Jurkat, Clone E6-1 (cell line): ENCODE measurements around the gene ABCF2. TPM values are rescaled to one million over a fixed set of nuclear protein-coding genes. Genes with fewer than 3 reads are reported as not detected.

Source experiments
- DNase-seq: peaks from one replicate; pipeline ENCODE4 v3.0.0-alpha.2; 2011; ENCODE audit warnings: low read depth, low spot score
- H3K4me3 ChIP-seq: 2 replicates; pipeline ENCODE4 v1.5.1; 2011; ENCODE audit warnings: mild to moderate bottlenecking, low read length, control low read depth, moderate library complexity
- polyA plus RNA-seq: library from polyadenylated mRNA; unstranded; fragments of >200 nt; gene quantifications from one replicate; pipeline ENCODE4 v1.2.1, GENCODE V29; 2012; ENCODE audit warnings: missing spikeins; ENCODE audit not compliant: insufficient read length, insufficient read depth

ABCF2 gene
- polyA plus RNA-seq: 55.4 TPM

DNA sequence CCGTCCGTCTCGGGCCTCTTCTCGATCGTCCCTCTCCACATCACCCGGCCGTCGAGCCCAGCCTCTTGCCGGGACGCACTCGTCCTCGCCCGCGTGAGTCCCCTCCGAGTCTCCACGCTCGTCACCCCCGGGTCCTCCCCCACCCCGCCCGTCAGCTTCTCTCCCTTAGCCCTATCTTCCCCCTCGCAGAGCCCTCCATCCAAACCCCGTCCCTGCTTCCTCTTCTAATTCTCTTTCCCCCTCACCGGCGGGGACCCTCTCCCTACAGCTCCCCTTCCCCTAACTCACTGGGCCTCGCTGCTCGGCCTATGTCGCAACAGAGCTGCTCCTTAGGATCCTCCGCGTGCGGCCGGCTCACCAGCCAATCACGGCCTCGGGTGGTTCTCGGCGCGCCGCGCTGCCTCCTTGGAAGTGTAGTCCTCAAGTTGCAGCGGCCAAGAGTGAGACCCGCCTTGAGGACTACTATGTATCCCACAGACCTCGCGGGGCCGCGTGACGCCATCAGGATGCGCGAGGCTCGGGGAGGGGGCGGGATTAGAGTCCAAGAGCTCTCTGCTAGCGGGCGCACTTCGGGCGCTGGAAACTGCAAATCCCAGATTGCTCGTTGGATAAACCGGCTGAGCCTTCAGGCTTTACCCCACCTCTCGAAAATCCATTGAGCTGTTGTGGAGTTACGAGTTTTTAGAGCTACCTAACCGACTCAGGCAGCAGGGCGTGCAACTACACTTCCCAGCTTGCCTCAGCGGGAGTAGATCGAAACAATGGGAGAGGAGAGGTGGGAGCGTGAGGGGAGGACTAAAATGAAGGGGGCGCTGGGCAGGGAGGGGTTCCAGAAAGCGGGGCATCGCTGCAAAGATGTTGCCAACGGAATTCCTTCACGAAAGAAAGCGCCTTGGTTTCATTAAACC is at the start of gene ABCF2:
TSS of gene ABCF2 (minus strand) at position 331 of the 908 bp plus-strand sequence. CDS start 747 bp downstream, outside the sequence.
- H3K4me3 ChIP-seq: peak within 1 kb of the TSS; percentile 89
- peak; percentile 97 for DNase-seq

DNA sequence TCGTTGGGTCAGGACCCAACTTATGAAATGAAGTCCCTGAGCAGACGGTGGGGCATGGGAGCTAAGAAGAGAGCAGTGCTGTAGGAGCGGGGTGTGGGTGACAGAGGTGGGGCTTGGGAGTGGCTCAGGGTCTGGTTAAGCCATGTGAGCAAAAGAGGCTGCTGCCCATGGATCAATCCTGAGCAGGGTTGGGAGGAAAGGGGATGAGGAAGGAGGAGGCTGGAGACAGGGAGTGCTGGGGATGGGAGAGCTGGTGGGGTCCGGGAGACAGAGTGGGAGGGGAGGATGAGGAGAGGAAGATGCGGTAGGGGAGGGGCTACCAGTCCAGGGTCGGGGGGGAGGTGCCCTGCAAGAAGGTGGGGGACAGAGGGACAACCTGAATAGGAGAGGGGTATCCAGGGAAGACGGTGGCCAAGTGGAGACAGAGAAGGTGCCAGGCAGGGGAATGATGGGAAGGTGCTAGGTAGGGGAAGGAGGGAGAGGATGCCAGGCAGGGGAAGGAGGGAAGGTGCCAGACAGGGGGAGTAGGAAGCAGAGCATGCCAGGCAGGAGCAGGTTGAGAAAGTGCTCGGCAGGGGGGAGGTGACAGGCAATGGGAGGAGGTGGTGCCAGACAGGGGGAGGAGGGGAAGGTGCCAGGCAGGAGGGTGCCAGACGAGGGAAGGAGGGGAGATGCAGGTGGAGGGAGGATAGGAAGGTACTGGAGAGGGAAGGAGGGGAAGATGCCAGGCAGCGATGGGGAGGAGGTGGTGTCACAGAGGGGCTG is 49.0 kb upstream of the ABCF2 start:
- peak overlapping the region; percentile 57 for H3K4me3 ChIP-seq
- DNase-seq: no peak

DNA sequence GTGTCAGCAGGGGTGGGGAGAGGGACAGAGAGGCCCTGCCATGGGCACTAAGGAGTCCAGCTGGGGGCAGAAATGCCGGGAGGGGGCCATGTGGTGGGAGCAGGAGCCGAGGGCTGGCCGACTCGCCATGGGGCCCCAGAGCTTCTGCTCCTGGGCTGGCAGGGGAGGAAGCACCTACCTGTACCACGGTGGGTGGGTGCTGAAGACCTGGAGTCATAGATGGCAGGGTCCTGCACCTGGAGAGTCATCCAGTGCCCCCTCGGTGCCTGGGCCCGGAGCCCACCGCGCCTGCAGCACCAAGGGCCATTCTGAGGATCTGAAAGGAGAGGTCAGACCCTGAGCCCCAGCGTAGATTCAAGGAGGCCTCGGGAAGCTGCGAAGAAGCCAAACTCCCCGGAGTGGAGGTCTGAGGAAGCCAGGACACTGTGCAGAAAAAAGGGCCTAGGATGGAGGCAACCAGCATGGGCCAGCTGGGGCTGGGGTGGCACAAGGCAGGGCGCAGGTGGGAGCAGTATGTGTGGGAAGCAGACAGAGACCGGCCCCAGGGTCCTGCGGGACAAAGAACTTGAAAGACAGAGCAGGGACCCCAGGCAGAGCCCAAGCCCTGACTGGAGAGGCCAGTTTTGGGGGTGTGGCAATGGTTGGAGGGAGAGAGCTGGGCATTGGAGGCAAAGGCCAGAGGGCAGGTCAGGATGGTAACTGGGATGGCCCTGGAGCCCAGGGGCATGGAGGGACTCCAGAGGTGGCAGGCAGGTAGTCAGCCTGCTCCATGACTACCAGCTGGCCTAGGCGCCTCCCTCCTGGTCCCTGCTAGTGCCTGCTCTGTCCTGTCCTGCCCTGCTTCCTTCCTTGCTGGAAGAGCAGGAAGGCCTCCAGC is 48.2 kb upstream of the ABCF2 start:
- no peak overlapping the region for H3K4me3 ChIP-seq
- no peak for DNase-seq

DNA sequence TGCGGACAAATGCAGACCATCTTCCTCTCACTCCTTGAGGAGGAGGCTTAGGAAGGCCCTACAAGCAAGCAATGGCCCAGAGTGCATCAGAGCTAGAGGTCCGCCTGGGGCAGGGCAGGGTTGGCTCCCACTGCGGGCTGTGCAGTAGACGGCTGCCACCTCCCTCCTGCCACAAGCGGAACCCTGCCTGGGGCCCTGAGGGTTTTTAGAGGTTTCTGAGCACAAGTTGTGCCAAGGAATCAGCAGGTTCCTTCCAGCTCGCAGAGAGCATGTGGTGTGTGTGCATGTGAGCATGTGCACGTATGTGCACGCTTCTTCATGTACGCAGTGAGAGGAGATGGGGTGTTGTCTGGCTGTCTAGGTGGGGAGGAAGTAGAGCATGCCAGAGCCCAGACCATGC is 47.4 kb upstream of the ABCF2 start:
- no peak overlapping the region for H3K4me3 ChIP-seq
- DNase-seq: no peak

DNA sequence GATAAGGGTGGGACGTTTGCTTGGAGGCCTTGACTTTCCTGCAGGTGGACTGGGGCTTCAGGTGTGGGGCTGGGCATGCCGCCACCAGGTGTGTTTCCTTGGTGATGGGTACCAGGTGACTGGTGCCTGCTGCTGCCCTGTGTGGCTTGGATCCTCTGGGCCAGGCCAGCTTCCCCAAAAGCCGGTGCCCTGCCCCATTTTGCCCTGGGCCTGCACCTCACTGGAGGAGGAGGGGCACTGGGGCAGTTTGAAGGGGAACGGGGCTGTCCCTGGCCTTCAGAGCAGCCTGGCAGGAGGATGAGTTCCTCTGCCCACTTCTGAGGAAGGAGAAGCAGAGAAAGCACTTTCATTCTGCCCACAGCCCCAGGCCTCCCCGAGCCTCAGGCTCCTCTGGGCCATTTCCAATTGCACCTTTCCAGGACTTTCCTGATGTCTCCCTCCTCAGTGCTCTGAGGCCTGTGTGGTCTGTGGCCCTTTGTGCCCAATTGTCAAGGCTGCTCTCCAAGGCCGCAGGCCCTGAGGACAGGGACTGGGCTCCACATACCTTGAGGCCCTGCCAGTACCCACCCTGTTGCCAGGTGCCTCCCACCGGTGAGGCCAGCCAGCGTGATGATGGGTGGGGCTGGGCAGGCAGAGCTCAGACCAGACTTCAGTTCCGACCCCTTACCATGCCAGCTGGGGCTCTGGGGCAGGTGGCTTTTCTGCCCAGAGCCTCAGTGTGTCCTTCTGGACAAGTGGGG is 46.8 kb upstream of the ABCF2 start:
- DNase-seq: no peak
- no peak overlapping the region for H3K4me3 ChIP-seq

DNA sequence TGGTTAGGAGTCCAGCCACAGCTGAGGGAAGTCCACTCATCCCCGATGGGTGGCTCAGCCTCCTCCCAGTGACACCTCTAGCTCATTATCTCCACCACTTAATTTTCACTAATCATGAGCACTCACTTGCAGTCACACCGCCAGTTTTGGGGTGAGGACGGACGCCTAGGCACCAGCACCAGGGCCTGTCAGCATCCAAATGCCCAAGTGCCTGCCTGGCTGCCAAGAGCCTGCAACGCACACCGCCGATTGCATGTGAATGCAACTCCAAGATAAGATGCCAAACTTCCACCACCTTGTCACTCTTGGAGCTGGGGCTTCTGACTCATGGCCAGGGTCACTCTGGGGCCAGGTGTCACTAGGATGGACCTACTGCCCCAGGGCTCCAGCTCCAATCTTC is 45.9 kb upstream of the ABCF2 start:
- DNase-seq: no peak
- H3K4me3 ChIP-seq: no peak overlapping the region

DNA sequence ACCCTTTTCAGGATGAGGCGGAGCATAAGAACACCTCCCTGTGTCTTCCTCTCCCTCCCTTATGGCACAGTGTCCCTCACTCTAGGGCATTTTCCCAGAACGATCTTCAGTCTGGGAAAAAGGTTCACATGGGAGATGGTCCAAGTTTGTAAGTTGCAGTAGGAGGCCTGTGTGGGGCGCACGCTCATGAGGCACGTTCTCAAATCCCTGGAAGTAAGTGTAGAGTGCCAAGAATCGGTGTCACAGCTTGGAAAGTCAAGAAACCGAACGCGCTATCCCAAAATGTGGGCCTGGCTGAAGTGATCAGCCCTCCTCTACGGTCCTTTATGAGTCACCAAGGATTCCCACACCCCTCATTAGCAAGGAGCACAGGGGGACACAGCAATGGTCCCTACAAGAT is 45.4 kb upstream of the ABCF2 start:
- DNase-seq: no peak
- no peak overlapping the region for H3K4me3 ChIP-seq

DNA sequence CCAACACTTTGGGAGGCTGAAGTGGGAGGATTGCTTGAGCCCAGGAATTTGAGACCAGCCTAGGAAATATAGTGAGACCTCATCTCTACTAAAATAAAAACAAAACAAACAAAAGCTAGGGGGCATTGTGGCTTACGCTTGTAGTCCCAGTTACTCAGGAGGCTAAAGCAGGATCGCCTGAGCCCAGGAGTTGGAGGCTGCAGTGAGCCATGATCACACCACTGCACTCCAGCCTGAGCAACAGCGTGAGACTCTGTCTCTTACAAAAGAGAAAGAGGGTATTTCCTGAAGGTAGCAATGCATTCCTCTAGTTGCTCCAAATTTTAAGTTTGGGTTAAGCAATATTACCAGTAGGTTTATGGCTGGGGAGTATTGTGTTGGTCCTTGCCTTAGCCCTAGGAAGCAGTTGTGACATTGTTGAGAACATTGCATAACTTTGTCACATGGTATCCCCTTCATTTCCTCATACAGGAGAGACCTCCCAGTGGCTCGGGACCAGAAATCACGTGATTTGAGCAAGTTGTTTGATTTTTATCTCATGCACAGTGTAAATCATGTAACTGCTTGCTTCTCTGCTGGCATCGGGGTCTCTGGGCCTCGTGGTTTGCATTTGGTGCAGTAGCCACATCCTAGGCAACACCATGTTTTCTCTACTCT is 44.8 kb upstream of the ABCF2 start:
- DNase-seq: peak; percentile 78
- no peak overlapping the region for H3K4me3 ChIP-seq

DNA sequence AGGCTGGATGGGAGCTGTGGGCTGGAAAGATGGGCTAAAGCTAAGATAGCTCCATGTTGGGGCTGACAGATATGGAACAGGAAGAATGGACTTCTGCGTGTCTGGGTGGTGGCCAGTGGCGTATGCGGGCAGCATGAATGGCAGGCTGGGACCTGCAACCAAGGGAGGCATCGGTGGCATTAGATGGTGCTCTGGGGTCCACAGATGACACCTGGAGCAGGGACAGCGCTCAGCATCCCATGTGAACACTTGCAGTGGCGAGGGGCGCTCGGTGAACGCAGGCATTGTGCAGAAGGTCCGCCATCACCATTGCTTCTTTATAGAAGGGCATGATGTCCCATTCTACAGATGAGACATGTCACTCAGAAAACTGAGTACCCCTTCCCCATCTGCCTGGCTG is 42.5 kb upstream of the ABCF2 start:
- no peak for DNase-seq
- H3K4me3 ChIP-seq: no peak overlapping the region

DNA sequence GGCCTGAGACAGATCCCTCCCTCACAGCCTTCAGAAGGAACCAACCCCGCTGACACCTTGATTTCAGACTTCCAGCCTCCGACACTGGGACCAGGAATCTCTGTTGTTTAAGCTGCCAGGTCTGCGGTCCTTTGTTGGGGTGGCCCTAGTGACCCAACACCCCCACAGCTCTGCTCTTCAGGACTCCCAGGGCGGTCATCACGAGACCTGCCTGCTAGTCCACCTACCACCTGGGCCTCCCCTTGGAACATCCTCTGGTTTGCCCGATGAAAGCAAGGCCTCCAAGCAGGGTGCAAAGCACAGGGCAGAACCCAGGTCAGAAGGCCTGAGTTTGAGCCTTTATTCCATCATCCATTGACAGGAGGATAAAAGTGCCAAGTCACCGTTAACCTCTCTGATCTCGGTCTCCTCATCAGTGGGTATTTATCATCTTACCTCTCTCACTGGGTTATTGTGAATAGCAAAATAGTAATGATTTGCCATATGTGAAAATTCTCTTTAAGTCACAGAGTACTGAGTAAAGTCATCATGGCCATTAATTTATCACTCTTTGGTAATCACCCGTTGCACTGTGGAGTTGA is 38.4 kb upstream of the ABCF2 start:
- no peak for DNase-seq
- no peak overlapping the region for H3K4me3 ChIP-seq

DNA sequence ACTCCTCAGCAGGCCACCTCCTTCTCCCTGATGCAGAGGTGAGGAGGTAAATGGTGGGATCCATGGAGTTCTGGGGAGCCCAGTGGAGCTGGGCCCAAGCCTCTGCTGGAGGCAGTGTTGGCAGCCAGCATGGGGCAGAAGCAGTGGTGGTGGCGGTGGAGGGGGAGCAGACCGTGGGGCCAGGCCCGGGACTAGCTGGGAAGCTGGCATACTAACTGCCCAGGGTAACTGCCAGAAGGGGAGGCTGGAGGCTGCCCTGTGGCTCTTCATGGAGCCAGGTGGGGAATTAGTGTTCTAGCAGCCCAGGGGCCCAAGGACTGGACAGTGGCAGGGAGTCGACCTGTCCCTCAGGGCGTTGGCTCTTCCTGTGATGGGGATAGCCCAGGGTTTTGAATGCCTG is 37.6 kb upstream of the ABCF2 start:
- no peak overlapping the region for H3K4me3 ChIP-seq
- DNase-seq: no peak

DNA sequence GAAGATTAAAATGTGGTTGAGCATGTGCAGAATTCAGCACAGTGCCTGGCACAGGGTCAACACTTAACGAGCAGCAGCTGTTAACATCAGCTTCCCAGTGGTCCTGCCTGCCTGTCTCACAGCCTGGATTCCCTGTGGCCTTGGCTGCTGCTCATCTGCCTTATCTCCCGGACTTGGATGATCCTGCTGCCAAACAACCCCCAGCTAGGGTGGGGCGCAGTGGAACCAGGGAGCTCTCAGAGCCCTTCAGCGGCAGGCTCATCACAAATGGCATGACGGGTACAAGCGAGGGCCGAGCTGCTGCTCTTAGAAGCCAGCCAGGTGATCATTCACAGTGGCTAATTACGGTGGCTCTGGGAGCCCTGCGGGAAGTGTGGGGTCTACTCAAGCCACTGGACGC is 34.5 kb upstream of the ABCF2 start:
- H3K4me3 ChIP-seq: no peak overlapping the region
- no peak for DNase-seq

DNA sequence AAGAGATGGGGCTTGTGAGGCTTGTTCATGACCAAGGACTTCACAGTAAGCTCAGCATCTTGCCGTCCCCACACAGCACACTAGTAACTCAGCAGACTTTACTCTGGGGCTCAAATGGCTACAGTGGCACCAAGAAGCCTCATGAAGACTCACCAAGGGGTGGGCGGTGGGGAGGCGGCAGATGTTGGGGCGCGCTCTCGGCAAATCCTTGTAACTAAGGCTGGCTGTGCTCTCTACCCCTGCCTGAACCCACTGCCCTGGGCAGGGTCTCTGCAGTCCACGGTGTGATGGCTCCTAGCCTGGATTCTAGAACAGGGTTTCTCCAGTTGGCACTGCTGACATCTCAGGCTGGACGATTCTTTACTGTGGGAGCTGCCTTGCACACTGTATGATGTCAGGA is 33.9 kb upstream of the ABCF2 start:
- DNase-seq: no peak
- no peak overlapping the region for H3K4me3 ChIP-seq

DNA sequence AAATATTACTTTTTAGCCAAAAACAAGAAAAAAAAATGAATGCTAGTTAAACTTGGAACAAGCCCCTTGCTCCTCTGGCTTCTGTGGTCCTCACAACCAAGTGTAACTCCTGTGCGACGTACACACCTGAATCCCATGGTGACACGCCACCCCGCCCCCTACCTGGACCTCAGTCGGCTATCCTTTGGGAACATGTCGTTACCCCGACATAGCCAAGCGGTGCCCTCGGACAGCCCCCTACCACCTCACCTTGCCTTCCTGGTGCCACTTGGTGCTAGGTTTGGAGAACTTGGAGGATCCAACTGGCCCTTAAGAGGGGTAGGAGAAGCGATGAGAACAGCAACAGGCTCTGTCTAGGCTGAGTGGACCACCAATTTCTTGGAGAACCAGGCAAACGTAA is 33.5 kb upstream of the ABCF2 start:
- DNase-seq: no peak

DNA sequence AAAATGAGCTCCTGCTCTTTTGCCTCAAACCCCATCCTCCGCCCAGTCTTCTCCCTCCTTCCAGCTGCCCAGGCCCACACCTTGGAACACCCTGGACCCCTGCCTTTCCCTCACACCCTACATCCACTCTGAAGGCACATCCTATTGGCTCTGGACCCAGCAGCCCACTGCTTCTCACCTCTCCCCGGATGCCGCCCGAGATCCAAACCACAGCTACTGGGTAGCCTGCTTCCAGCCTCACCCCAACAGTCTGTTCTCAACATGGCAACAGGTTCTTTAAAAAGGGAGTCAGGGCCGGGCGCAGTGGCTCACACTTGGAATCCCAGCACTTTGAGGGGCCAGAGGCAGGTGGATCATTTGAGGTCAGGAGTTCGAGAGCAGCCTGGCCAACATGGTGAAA is 31.0 kb upstream of the ABCF2 start:
- DNase-seq: no peak
- H3K4me3 ChIP-seq: no peak overlapping the region

More for the DNA sequence above, 33.5 kb upstream of the ABCF2 start:
- no peak overlapping the region for H3K4me3 ChIP-seq

DNA sequence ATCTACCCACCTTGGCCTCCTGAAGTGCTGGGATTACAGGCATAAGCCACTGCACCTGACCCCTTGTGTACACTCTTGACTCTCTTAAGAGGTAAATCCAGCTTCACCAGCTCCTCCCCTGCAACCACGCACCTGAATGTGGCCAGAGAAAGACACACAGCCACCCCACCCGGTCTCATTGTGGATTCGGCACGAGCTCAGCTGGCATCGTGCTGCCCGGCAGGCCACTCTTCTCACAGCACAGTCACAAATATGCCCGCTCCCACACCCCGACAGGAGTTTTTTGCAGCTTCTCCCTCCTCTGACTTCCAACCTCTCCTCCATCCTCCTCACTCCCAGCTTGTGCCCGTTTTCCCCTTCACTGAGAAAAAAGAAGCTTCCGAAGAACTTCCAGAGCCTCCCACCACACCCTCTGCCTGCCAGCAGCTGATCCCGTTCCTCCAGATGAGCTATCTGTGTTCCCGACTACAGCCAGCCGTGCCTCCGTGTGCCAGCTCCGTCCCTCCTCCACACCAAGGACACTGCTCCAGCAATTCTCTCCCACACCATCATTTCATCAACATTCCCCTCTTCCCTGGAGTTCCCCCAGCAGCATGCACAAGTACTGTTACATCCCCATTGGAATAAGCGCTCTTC is 29.5 kb upstream of the ABCF2 start:
- no peak for DNase-seq
- H3K4me3 ChIP-seq: no peak overlapping the region

DNA sequence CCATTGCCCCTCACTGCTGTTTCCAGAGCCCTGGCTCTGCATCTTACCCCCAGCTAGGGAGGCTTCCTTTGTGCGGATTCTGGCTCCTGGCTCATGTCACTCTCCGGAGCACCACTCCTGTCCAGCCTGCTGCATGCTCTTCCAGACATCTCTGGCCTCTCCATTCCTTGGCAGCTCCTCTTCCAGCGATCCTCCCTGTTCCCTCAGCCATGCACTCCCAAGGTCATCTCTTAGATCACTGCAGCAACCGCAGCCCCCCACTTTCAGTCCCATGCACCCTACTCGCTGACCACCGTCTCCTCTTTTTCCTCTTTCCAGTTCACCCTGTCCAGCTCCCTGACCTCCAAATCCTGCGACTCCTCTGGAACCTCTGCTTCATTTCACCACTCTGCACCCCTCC is 28.4 kb upstream of the ABCF2 start:
- DNase-seq: no peak
- H3K4me3 ChIP-seq: no peak overlapping the region
